Ishikawa (cell line): ENCODE data around the gene TAS1R1.

Experiments used
- CEBPB ChIP-seq: IDR thresholded peaks from 2 replicates; pipeline ENCODE4 v1.6.1; 2012
- EGR1 ChIP-seq: IDR thresholded peaks from 2 replicates; pipeline ENCODE4 v1.6.1; 2012
- EP300 ChIP-seq: IDR thresholded peaks from 2 replicates; pipeline ENCODE4 v1.6.1; 2012; ENCODE audit warnings: borderline replicate concordance
- FOXM1 ChIP-seq: IDR thresholded peaks from 2 replicates; pipeline ENCODE4 v1.6.1; 2012; ENCODE audit warnings: low read depth, borderline replicate concordance
- MAX ChIP-seq: IDR thresholded peaks from 2 replicates; pipeline ENCODE4 v1.6.1; 2012
- NFIC ChIP-seq: IDR thresholded peaks from 2 replicates; pipeline ENCODE4 v1.6.1; 2012
- RAD21 ChIP-seq: IDR thresholded peaks from 2 replicates; pipeline ENCODE4 v1.6.1; 2012; ENCODE audit warnings: low read depth
- TAF1 ChIP-seq: IDR thresholded peaks from 2 replicates; pipeline ENCODE4 v1.6.1; 2012; ENCODE audit warnings: low read depth, mild to moderate bottlenecking
- TCF12 ChIP-seq: IDR thresholded peaks from 2 replicates; pipeline ENCODE4 v1.6.1; 2012; ENCODE audit warnings: low read depth
- TEAD4 ChIP-seq: IDR thresholded peaks from 2 replicates; pipeline ENCODE4 v1.6.1; 2012
- YY1 ChIP-seq: IDR thresholded peaks from 2 replicates; pipeline ENCODE4 v1.6.1; 2012; ENCODE audit warnings: low read depth
- ZBTB7A ChIP-seq: IDR thresholded peaks from 2 replicates; pipeline ENCODE4 v1.6.1; 2012; ENCODE audit warnings: low read depth
- TF ChIP-seq, protein P1 (sequence below): IDR thresholded peaks from 2 replicates; pipeline ENCODE4 v1.6.1; 2012; ENCODE audit warnings: low read depth, mild to moderate bottlenecking

DNA sequence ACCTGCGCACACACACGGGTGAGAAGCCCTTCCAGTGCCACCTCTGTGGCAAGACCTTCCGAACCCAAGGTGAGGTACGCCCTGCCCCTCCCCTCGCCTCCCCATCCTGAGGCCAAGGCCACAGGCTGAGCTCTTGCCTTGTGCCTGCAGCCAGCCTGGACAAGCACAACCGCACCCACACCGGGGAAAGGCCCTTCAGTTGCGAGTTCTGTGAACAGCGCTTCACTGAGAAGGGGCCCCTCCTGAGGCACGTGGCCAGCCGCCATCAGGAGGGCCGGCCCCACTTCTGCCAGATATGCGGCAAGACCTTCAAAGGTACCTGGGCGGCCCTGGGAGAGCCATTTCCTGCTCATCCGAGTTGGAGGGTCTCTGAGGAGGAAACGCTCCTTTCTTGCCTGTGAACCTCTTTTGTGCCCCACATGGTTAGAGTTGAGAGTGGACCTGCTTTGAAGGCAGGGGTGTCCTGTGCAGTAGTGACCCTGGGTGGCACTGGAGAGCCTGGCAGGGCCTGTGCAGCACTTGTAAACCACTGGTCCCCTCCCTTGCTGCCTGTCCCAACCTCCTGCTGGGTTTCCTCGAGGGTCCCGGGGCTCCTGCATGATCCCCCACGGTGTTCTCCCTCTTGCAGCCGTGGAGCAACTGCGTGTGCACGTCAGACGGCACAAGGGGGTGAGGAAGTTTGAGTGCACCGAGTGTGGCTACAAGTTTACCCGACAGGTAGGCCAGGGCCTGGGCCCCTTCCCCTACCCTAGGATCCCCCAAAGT is 33.2 kb downstream of the TAS1R1 start:
- TF ChIP-seq ZBTB7A (no peak), TCF12 (no peak), TEAD4 (no peak), TAF1 (no peak), EP300 (no peak), YY1 (no peak), CEBPB (no peak), MAX (no peak), FOXM1 (no peak), RAD21 (no peak), NFIC (no peak), EGR1 (no peak)
- TF ChIP-seq, protein P1, sequence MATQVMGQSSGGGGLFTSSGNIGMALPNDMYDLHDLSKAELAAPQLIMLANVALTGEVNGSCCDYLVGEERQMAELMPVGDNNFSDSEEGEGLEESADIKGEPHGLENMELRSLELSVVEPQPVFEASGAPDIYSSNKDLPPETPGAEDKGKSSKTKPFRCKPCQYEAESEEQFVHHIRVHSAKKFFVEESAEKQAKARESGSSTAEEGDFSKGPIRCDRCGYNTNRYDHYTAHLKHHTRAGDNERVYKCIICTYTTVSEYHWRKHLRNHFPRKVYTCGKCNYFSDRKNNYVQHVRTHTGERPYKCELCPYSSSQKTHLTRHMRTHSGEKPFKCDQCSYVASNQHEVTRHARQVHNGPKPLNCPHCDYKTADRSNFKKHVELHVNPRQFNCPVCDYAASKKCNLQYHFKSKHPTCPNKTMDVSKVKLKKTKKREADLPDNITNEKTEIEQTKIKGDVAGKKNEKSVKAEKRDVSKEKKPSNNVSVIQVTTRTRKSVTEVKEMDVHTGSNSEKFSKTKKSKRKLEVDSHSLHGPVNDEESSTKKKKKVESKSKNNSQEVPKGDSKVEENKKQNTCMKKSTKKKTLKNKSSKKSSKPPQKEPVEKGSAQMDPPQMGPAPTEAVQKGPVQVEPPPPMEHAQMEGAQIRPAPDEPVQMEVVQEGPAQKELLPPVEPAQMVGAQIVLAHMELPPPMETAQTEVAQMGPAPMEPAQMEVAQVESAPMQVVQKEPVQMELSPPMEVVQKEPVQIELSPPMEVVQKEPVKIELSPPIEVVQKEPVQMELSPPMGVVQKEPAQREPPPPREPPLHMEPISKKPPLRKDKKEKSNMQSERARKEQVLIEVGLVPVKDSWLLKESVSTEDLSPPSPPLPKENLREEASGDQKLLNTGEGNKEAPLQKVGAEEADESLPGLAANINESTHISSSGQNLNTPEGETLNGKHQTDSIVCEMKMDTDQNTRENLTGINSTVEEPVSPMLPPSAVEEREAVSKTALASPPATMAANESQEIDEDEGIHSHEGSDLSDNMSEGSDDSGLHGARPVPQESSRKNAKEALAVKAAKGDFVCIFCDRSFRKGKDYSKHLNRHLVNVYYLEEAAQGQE, result no peak
